Right ventricle myocardium superior (tissue), 1 donor: ENCODE measurements around the gene TIAM2. TPM values are rescaled to one million over a fixed set of nuclear protein-coding genes. Genes with fewer than 3 reads are reported as not detected.
"Not testable (repeated sequence)": the region's sequence is repeated elsewhere in the genome, so short reads cannot be mapped to it uniquely, and the experiment has no call there.

Experiments used
- ATAC-seq: fragments of 200-7000 bp; cut with Tn5 transposase; one replicate; pipeline ENCODE4 v1.9.1; 2020; ENCODE audit warnings: mild to moderate bottlenecking; ENCODE audit not compliant: poor library complexity
- DNase-seq: peaks from one replicate; pipeline ENCODE4 v3.0.0-alpha.2; 2020
- intact Hi-C: fragments of 100-400 bp; cut with DNase I; formaldehyde crosslinking; loops from one replicate; pipeline ENCODE4 v1.11.2; 2022
- total RNA-seq: library from RNA; stranded (reverse); fragmentation: NEBNext Ultra II Directional; extraction: Animal tissue kit (Norgen Biotek cat#: 25700); gene quantifications from one replicate; pipeline ENCODE4 v1.2.1, GENCODE V29; 2021
- donor health status: DM: no; HTN: yes; CAD: no; lungs with severe emphysema.

The TIAM2 gene
- total RNA-seq, 1 donor from 2014 or later: 8.4 TPM

DNA sequence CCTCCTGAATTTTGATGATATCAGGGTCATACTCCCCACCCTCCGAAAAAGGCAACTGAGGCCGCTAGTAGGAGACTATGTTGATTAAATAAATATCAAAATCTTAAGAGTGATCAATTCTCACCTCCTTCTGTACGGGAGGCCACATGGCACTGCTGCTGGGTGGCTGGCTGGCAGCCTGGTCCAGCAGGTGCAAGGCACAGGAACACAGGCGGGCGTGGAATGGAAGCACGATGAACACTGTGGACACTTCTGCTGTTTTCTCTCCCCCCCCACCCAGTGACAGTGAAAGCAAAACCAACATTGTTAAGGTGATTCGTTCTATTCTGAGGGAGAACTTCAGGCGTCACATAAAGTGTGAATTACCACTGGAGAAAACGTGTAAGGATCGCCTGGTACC, 259.0 kb downstream of the TIAM2 start:
- ATAC-seq (no peak), DNase-seq (no peak)
- intact Hi-C loops: no loop called here

DNA sequence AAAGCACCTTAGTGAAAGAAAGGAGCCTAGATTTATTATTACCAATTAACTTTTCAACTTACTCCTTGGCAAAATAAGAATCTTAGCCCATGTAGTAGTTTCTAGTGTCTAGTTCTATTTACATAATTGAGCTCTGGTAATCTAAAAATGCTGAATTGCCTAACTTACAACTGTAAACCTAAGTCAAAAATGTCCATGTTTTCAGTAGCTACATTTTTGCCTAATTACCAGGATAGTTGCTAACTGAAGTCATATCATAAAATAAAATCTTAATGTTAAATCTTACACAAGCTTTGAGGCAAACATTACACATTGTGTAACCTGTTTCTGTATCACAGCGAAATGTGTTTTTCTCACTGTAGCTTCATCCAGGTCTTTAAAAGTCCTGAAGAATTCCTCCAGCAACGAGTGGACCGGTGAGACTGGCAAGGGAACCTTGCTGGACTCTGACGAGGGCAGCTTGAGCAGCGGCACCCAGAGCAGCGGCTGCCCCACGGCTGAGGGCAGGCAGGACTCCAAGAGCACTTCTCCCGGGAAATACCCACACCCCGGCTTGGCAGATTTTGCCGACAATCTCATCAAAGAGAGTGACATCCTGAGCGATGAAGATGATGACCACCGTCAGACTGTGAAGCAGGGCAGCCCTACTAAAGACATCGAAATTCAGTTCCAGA, 261.1 kb downstream of the TIAM2 start:
- intact Hi-C loops: no loop called here
- peak; percentile 51 for ATAC-seq
- DNase-seq: no peak

DNA sequence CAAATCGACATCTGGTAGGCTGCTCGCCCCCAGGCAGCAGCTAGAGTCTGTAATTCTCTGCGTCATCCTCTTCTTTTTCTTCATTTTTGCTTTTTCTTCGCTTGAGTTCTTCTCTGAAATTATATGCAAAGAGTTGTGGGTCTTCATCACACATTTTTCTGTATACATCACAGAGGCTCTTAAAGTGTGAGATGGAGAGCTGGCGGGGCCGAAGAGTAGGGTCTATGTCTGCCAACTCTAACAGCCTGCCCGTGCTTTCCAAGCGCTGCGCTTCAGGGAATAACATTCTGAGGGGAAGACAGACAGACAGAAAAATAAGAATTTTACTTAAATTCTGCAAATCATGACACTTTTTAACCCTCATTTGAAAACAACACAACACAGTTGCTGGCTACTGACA, 262.7 kb downstream of the TIAM2 start:
- intact Hi-C loops: no loop called here
- ATAC-seq: no peak

DNA sequence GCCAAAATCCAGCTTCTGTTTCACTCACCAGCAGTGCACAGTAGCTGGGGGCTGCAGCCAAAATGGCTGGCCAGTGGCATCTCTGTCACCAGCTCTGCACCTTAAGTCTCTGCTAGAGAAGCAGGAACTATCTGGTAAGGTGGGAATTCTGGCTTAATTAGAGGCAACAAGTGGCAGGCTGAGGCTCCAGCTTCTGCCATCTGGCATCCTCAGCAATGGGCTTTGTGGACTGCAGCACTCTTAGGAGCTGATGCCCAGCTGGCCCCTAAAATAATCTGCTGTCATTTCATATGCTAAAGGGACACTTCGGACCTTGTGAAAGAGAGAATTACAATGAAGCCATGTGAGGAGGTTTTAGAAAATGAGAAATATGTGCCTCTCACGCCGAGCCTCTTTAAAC, 264.1 kb downstream of the TIAM2 start:
- ATAC-seq (no peak), DNase-seq (no peak)
- intact Hi-C loops: no loop called here

More for the DNA sequence above, 262.7 kb downstream of the TIAM2 start:
- DNase-seq: no peak

DNA sequence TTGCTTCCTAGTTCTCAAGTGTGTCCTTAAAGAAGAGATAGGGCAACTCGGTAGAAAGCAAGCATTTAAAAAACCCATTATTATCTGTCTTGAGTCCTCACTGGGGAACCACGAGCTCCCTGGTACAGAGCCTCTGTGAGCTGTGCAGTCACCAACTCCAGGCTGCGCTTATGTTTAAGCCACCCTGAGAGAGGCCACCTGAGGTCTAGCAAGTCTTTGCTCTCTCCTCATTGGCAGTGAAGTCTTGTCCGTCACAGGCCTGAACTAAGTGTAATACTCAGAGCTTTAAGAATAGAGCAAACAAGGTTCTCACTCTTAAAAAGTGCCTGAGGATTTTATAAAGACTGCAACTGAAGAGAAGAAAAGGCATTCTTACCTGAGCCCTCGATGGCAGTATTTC, 264.8 kb downstream of the TIAM2 start:
- DNase-seq (no peak), ATAC-seq (no peak)
- intact Hi-C loops: no loop called here

DNA sequence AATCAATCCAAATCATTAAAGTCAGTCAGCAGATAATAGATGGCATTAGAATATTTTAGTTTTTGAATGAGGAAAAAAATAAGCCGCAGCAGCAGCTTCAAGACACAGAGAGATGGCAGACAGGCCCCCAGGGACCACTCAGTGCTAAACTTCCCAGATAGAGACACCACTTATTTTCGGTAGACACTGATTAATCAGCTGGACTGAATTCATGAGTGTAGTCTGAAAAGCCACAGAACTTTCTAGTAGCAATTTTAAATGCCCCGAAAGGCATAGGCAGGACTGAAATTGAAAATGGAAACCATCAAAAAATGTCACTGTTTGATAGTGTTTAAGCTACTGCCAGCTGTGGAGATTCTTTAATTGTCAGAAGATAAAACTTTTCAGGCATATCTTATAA, 265.6 kb downstream of the TIAM2 start:
- ATAC-seq: no peak
- intact Hi-C loops: no loop called here
- DNase-seq: no peak

DNA sequence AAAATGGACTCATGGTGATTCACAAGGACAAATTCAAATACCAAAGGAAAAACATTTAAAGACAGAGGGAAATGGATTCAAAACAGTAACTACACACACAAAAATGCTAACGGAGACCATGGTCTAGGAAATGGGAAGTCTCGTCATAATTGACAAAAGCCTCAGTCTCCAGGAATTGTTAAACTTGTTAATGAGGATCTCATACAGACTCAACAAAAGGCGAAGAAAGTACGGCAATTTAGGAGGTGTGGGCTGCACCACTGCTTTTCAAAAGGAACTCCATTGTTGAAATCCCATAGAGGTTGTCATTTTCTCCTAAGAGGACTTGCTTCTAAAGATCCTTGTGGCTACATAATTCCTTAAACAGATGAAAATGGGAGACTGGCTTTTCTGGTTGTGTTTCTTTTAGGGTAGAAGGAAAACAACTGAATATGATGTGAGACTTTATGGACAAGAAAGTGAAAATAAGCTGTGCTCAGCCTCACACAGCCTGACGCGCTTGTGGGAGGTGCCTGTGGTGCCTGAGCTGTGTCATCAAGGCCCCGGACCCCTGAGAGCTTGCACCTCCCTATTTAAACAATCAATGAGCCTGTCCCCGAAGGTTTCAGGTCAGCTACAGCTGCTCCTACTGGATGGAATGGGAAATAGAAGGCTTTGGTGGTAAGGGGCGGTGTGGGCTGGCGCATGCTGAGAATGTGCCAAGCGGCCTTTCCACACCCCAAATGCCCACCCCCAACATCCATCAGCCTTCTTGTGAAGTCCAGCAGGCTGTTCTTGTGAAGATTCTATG, 266.2 kb downstream of the TIAM2 start:
- intact Hi-C loops: no loop called here
- no peak for ATAC-seq

DNA sequence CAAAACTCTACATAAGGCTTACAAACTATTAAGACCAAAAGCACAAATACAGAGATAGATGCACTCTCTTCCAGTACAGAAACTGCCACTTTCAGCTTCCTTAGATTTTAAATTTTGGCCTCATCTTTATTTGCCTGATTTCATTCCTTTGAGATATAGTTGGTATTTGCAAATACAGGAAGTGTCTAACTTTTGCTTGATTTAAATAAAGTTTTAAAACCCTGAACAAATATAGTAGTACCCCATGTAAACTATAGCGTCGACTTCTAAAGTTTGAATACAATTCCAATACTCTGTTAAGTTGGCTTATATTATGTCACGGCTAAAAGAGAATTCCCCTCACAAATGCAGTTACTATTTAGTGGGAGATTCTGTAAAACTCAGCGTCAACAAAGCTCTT, 267.5 kb downstream of the TIAM2 start:
- ATAC-seq (no peak), DNase-seq (no peak)
- intact Hi-C loops: no loop called here

More for the DNA sequence above, 266.2 kb downstream of the TIAM2 start:
- DNase-seq: no peak

DNA sequence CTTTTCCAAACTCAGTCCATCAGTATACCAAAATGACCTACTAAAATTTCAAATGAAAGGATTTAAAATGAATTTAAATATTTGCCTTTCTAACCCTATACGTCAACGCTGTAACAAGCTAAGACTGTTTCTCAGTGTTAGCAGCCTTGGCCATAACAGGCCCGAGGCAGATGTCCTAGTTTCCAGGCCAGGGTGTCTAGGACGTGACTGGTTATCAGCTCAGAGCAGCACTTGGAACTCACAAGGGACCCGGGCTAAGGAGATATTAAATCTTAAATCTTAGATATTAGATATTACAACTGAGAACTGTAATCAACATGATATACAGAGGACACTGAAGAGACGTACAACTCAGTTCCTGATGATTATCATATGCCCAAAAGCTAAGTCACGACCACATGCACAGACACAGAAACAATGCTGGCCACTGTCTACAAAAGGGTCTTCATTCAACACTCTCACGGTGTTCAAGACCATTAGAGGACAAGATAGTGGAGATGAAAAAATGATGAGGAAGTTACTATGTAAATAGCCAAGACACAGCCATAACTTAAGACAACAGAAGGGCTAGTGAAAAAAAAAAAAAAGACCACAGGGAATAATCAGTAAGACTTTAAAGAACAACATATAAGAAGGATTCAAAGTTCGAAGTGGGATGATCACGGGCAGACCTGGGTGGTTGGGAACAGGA, 268.4 kb downstream of the TIAM2 start, which contains the start of gene CLDN20:
TSS of gene CLDN20 (plus strand) at position 641 of the 691 bp plus-strand sequence. CDS start 11,707 bp downstream, outside the sequence.
- ATAC-seq (peak; percentile 59), DNase-seq (no peak)
- intact Hi-C loops: no loop called here

DNA sequence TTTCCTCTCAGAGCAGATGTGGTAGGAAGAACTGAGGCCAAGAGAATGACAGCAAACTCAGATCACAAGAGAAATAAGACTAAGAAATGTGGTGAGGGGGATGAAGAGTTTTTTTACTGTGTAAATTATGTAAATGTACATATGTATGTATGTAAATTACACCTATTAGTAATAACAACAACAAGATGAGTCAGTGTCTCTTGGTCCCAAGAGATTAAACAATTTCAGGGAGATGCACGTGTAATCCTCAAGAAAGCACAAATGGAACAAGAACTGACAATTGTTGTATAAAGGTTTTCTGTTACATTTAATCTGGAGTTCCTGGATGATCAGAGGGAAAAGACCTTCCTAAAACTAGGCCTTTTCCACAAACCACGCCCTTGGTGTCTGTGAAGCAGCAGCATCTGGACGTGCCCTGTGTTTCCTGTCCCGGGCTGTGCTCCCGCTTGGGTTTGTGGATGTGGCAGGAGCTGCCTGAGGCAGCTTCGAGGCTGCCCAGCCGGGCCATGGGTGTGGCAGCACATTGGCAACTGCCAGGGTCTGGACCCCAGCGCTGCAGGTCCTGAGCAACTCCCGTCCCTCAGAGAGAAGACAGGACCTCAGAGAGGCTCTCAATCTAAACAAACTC, 269.7 kb downstream of the TIAM2 start:
- ATAC-seq (no peak), DNase-seq (no peak)
- intact Hi-C loops: no loop called here

DNA sequence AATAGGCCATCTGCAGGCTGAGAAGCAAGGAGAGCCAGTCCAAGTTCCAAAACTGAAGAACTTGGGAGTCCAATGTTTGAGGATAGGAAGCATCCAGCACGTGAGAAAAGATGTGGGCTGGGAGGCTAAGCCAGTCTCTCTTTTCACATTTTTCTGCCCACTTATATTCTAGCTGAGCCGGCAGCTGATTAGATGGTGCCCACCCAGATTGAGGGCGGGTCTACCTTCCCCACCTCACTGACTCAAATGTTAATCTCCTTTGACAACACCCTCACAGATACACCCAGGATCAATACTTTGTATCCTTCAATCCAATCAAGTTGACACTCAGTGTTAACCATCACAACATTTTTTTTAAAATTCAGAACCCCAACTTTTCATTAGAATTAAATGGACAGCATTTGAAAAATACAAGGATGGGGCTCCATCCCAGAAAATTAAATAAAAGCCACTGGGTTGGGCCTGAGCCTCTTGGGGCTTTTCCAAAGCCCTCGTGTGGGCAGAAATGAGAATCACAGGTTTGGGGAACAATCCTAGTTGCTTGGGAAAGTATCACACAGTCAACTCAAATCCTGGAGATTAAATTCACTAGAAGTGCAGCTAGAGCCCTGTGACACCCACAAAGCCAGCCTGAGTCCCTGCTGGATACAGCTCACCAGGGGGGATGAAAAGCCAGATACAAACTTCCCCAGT, 270.9 kb downstream of the TIAM2 start:
- ATAC-seq (no peak), DNase-seq (no peak)
- intact Hi-C loops: no loop called here

DNA sequence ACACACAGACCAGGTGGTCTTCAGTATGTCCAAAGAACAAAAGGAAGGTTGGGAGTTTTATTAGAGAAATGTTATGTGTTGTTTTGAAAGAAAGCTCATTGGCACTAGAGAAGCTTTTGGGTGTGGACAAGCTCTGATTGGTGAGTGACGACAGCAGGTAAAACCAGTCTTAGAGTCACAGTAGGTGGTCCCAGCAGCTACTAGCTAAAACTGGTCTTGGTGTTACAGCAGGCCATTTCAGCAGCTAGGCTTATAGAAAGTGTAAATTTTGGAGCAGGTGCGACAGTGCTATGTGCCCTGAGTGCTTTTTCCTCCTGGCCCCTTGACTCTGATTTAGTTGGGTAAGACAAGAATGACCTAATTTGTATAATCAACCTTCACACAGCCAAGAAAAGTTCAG, 272.3 kb downstream of the TIAM2 start:
- intact Hi-C loops: no loop called here
- ATAC-seq (no peak), DNase-seq (no peak)

DNA sequence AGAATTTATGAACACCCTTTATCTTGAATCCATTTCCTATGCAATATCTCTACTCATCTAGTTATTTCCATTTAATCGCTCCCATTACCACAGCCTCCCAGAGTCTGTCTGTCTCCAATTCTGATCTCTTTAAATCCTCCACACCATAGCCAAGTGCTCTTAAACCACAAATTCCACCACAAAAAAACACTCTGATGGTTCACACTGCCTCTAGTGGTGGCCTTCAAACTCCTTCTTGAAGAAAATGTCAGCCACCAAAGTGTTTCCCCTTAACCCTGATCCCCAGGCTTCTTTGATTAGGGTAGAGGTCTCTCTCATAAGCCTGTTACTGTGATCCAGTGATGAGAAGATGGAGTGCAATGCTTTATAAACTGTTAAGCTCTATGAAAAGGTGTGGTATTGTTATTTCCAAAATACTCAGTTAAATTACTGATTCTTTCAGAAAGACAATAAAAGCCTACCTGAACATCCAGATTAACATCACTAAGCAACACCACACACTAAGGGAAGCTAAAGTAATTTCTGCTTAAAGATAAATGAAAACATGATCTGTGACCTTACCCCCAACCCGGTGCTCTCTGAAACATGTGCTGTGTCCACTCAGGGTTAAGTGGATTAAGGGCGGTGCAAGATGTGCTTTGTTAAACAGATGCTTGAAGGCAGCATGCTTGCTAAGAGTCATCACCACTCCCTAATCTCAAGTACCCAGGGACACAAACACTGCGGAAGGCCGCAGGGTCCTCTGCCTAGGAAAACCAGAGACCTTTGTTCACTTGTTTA, 273.2 kb downstream of the TIAM2 start:
- ATAC-seq: peak; percentile 44
- DNase-seq, intact Hi-C loops: not testable (repeated sequence)

DNA sequence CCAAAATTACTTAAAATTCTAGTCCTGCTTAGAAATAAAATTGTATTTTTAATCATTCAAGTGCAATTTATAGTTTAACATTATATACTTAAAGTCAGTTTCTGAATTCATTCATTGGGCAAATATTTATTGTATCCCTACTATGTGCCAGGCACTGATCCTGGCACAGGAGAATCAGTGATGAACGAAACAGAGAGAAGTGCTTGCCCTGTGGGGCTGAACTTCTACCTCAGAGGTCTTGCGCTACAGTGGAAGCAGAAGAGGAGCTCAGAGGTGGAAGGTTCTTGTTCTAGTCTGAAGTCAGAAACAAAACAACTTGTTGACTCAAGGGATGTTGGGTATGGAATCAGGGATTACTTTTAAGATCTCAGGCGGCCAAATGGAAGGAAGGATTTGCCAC, 274.6 kb downstream of the TIAM2 start:
- intact Hi-C loops: no loop called here
- DNase-seq (no peak), ATAC-seq (no peak)

DNA sequence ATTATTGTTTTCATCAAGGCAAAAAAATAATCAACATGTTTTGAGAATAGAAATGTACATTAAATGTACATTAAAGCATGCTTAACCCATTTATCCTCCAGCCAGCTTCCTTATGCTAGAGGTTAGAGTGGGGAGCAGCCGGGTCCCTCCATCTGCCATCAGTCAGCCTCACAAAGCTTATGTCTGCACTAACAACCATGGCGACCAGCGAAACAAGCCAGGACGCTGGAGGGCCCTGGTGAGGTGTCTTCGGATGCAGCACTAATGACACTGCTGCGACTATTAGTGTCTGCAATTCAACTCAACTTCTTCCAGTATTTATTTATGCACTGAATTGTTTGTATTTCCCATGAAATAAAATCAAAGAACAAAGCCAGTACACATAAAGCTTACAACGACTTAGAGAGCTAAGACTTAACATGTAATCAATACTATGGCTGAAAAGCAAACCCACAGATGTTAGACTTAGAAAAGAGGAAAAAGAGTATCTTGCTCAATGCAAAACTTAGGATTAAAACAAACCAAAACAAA, 275.5 kb downstream of the TIAM2 start:
- ATAC-seq: no peak
- DNase-seq: no peak
- intact Hi-C loops: no loop called here

DNA sequence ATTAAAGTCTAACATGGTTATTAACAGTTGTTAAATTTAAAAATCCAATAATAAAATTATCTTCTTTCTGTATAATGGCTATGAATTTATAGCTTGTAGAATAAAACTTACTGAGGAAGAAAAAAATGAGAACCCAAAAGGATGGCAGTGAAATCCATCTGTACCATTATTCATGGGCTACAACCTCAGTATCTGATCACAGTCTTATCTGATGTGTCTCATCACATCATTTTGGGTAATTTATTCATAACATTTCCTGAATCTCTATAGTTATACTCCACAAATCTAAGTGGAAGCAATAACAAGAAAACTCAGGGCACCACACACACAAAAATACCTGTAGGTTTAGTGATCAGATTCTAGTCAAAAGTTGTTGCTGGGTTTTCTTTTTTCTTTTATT, 276.0 kb downstream of the TIAM2 start:
- intact Hi-C loops: no loop called here
- no peak for ATAC-seq
- no peak for DNase-seq

DNA sequence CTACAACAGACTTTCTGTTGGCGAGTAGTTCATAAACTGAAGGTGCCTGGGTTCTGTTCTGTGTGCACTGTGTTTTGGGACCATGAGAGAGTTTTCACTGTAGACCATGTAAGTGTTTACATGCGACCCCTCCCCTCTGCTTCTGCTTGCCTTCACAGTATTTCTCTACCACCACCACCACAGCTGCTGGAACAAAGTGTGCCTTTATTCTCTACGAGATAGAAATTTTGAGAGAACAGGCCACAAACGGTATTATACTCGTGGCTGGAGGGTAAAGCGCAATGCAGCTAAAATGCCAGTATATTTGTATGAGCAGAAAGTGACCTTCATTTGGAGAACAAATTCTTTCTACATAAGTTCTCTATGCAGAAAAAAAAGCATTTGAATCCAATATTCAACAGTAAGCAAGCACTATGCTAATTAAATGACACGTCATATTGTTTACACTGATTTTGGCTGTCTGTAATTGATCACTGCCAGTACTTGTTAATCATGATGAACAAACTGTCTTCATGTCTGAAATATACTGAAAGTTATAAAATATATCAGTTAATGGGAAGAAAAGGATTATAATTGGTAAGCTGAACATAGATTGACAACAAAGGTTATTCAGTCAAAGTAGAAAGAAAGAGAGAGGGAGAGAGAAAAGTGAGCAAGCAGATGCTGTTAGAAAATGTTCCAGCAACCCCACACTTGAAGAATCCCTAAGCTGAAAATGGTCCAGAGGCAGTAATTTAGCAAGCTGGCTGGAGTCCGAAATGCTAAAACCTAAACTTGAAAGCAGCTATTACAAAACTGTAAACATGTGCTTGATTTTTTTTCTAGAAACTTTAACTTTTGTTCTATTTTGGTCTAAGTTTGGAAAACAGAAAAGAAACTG, 277.5 kb downstream of the TIAM2 start:
- DNase-seq (no peak), ATAC-seq (no peak)
- intact Hi-C loops: no loop called here
